ENCODE results near the gene ELANE. TPM values are rescaled to one million over a fixed set of nuclear protein-coding genes. Genes with fewer than 3 reads are reported as not detected.

The ELANE gene
- total RNA-seq, 2 donors from 2014 or later, result 0.81 TPM; not detected in 1

- intact Hi-C loops (cut with DNase I, micrococcal nuclease), result no loop called here
- DNase-seq, result no peak
- ATAC-seq, result no peak
Observed at GRCh38 chr19:902093-902370, 49.9 kb downstream of the ELANE start.

DNA sequence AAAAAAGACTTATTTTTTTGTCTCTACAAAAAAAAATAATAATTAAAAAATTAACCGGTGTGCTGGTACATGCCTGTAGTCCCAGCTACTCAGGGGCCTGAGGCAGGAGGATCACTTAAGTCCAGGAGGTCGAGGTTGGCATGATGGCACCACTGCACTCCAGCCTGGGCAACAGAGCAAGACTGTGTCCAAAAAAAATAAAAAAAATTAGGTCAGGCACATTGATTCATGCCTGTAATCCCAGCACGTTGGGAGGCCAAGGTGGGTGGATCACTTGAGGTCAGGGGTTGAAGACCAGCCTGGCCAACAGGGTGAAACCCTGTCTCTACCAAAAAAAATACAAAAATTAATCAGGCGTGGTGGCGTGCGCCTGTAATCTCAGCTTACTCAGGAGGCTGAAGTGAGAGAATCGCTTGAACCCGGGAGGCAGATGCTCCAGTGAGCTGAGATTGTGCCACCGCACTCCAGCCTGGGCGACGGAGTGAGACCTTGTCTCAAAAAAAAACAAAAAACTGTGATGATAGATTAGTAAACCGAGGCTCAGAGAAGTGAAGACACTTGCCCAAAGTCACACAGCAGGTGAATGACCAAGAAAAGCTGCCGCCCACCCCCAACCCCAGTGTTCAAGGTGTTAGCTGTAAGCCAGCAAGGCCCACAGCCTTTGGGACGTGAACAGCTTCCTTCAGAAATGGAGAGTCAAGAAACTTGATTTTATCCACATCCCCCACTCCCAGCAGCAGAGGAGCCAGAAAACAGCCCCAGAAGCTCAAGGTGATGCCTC lies 50.5 kb downstream of the ELANE start:
- no peak for ATAC-seq
- no peak for DNase-seq
- intact Hi-C loops (cut with DNase I, micrococcal nuclease), result no loop called here

- DNase-seq (no peak), ATAC-seq (no peak)
- intact Hi-C loops (cut with DNase I, micrococcal nuclease), result no loop called here
Observed at GRCh38 chr19:903266-903797, 51.2 kb downstream of the ELANE start.

DNA sequence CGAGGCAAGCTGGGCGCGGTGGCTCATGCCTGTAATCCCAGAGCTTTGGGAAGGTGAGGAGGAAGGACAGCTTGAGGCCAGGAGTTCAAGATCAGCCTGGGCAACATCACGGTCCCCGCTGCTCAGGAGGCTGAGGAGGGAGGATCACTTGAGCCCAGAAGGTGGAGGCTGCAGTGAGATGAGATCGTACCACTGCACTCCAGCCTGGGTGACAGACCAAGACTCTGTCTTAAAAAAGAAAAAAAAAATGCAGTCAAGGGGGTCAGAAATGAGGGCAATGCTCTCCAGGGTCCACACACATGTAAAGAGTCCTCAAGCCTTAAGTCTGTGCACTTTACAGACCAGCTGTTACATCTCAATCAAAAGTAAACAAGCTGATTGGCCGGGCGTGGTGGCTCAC lies 52.4 kb downstream of the ELANE start:
- intact Hi-C loops (cut with DNase I, micrococcal nuclease), result no loop called here
- ATAC-seq (no peak), DNase-seq (no peak)

Small RNA genes within 50 kb of the gene (microRNA-seq; reads per million reads assigned to microRNA genes)
- gene MIR3187 (5.3 to 13.6 reads per million in 2 donors), gene MIR4745 (0 to 8.2 reads per million in 2 donors)

Other genes starting within 250 kb of the ELANE start
- gene POLRMT, start 218.8 kb upstream of the ELANE start, total RNA-seq, result 10 to 100 TPM; 52.7 to 64.6 TPM
- not detected for gene FGF22, start 212.4 kb upstream of the ELANE start, total RNA-seq
- 10 to 100 TPM; 60.1 to 73.1 TPM for gene RNF126, start 189.1 kb upstream of the ELANE start, total RNA-seq
- gene FSTL3, start 175.9 kb upstream of the ELANE start, total RNA-seq, result 1 to 10 TPM; 4.9 to 8.7 TPM
- not detected for gene PRSS57, start 156.9 kb upstream of the ELANE start, total RNA-seq
- 10 to 100 TPM in 1 of 2 donors, 1 to 10 TPM in 1; 8.7 to 11.9 TPM for gene PALM, start 143.4 kb upstream of the ELANE start, total RNA-seq
- gene MISP, start 101.2 kb upstream of the ELANE start, total RNA-seq, result 100 to 1,000 TPM; 414 to 461 TPM
- 100 to 1,000 TPM; 253 to 306 TPM for gene PTBP1, start 54.9 kb upstream of the ELANE start, total RNA-seq
- not detected for gene PLPPR3, start 30.3 kb upstream of the ELANE start, total RNA-seq
- not detected for gene AZU1, start 24.5 kb upstream of the ELANE start, total RNA-seq
- gene PRTN3, start 11.3 kb upstream of the ELANE start, total RNA-seq, result not detected
- gene CFD, start 7.4 kb downstream of the ELANE start, total RNA-seq, result 100 to 1,000 TPM in 1 of 2 donors, 10 to 100 TPM in 1; 57.0 to 136 TPM
- 10 to 100 TPM; 63.1 to 70.6 TPM for gene MED16, start 40.9 kb downstream of the ELANE start, total RNA-seq
- gene RNU6-9, start 41.2 kb downstream of the ELANE start, total RNA-seq, result not detected
- gene R3HDM4, start 60.9 kb downstream of the ELANE start, total RNA-seq, result 10 to 100 TPM; 54.6 to 66.4 TPM
- gene KISS1R, start 65.0 kb downstream of the ELANE start, total RNA-seq, result not detected
- gene ARID3A, start 73.7 kb downstream of the ELANE start, total RNA-seq, result 10 to 100 TPM; 10.7 to 11.6 TPM
- gene WDR18, start 132.0 kb downstream of the ELANE start, total RNA-seq, result 10 to 100 TPM; 21.5 to 28.1 TPM
- gene GRIN3B, start 148.1 kb downstream of the ELANE start, total RNA-seq, result not detected
- gene TMEM259, start 168.8 kb downstream of the ELANE start, total RNA-seq, result 100 to 1,000 TPM; 185 to 224 TPM
- not detected for gene RNU6-2, start 169.2 kb downstream of the ELANE start, total RNA-seq
- 100 to 1,000 TPM in 1 of 2 donors, 10 to 100 TPM in 1; 76.6 to 106 TPM for gene CNN2, start 174.3 kb downstream of the ELANE start, total RNA-seq
- 10 to 100 TPM; 23.3 to 35.1 TPM for gene ABCA7, start 187.8 kb downstream of the ELANE start, total RNA-seq
- 10 to 100 TPM; 37.9 to 47.2 TPM for gene ARHGAP45, start 214.9 kb downstream of the ELANE start, total RNA-seq
- gene POLR2E, start 243.1 kb downstream of the ELANE start, total RNA-seq, result 100 to 1,000 TPM; 116 to 141 TPM

Measured in left colon (tissue), 2 donors.